HG03097 (cell line): ENCODE measurements around the gene SDK2.

Source experiments
- ATAC-seq: cut with Tn5 transposase; IDR thresholded peaks from one replicate; pipeline ENCODE4 v1.9.1; 2021; ENCODE audit not compliant: unreplicated experiment, low FRiP score

The SDK2 gene

GRCh38 chr17:73513426-73513825 lies 130.8 kb downstream of the SDK2 start:
- no peak for ATAC-seq

- no peak for ATAC-seq
Observed at GRCh38 chr17:73511719-73512115, 132.5 kb downstream of the SDK2 start.

GRCh38 chr17:73510981-73511718 lies 133.1 kb downstream of the SDK2 start:
- no peak for ATAC-seq

GRCh38 chr17:73508931-73509605 lies 135.2 kb downstream of the SDK2 start:
- no peak for ATAC-seq

- no peak for ATAC-seq
Observed at GRCh38 chr17:73508057-73508930, 136.0 kb downstream of the SDK2 start.

- no peak for ATAC-seq
Observed at GRCh38 chr17:73506470-73507435, 137.5 kb downstream of the SDK2 start.

GRCh38 chr17:73503560-73503959 lies 140.7 kb downstream of the SDK2 start:
- ATAC-seq, result no peak

GRCh38 chr17:73500414-73500999 lies 143.7 kb downstream of the SDK2 start:
- ATAC-seq, result no peak

GRCh38 chr17:73498886-73499554 lies 145.2 kb downstream of the SDK2 start:
- no peak for ATAC-seq

GRCh38 chr17:73498176-73498575 lies 146.1 kb downstream of the SDK2 start:
- no peak for ATAC-seq

GRCh38 chr17:73497721-73498120 lies 146.5 kb downstream of the SDK2 start:
- no peak for ATAC-seq

- ATAC-seq, result no peak
Observed at GRCh38 chr17:73496232-73496631, 148.0 kb downstream of the SDK2 start.

GRCh38 chr17:73495641-73496040 lies 148.6 kb downstream of the SDK2 start:
- no peak for ATAC-seq

GRCh38 chr17:73494950-73495349 lies 149.3 kb downstream of the SDK2 start:
- ATAC-seq, result no peak

GRCh38 chr17:73493956-73494926 lies 150.0 kb downstream of the SDK2 start:
- ATAC-seq, result no peak

GRCh38 chr17:73492821-73493814 lies 151.1 kb downstream of the SDK2 start:
- no peak for ATAC-seq
